Tibial nerve (tissue), 4 donors: Measurements from ENCODE around the gene EME2. TPM values are rescaled to one million over a fixed set of nuclear protein-coding genes. Genes with fewer than 3 reads are reported as not detected.

Experiments used
- DNase-seq, 2 donors: peaks; one replicate each; pipeline ENCODE4 v3.0.0-alpha.2; 2019; ENCODE audit warnings: low spot score in 2 of 2
- H3K27ac ChIP-seq, 4 donors: fragments of 200-600 bp; sonication (generic) in 3 of 4; one replicate each; pipeline ENCODE4 v1.5.1; 2017 to 2019; ENCODE audit warnings: mild to moderate bottlenecking in 1 of 4
- H3K27me3 ChIP-seq, 2 donors: fragments of 200-600 bp; sonication (generic) in 1 of 2; one replicate each; pipeline versions ENCODE4 v1.5.1 to v1.6.0; 2017 to 2019
- H3K36me3 ChIP-seq, 3 donors: fragments of 200-600 bp; sonication (generic); one replicate each; pipeline ENCODE4 v1.5.1; 2018 to 2019
- H3K4me1 ChIP-seq, 4 donors: fragments of 200-600 bp; sonication (generic) in 3 of 4; one replicate each; pipeline ENCODE4 v1.5.1; 2017 to 2019
- H3K4me3 ChIP-seq, 4 donors: fragments of 200-600 bp; sonication (generic) in 3 of 4; one replicate each; pipeline ENCODE4 v1.5.1; 2017 to 2019; ENCODE audit warnings: mild to moderate bottlenecking in 1 of 4, moderate library complexity in 1 of 4
- H3K9me3 ChIP-seq, 4 donors: fragments of 200-600 bp; sonication (generic) in 3 of 4; one replicate each; pipeline ENCODE4 v1.5.1; 2017 to 2019
- CTCF ChIP-seq, 5 experiments: fragments of 200-600 bp in 3 of 5; fragments of 450-650 bp in 2 of 5; sonication (generic) in 3 of 5; IDR thresholded peaks; one replicate each; pipeline ENCODE4 v1.5.1; 2016 to 2019; ENCODE audit warnings: antibody characterized with exemption in 5 of 5, mild to moderate bottlenecking in 3 of 5, moderate library complexity in 2 of 5
- EP300 ChIP-seq, 2 donors: sonication (generic); formaldehyde crosslinking; IDR thresholded peaks; one replicate each; pipeline ENCODE4 v1.6.1; 2017; ENCODE audit warnings: antibody characterized with exemption in 2 of 2, mild to moderate bottlenecking in 1 of 2
- POLR2A ChIP-seq, 2 donors: fragments of 450-650 bp; IDR thresholded peaks; one replicate each; pipeline ENCODE4 v1.6.1; 2017; ENCODE audit warnings: antibody characterized with exemption in 2 of 2, mild to moderate bottlenecking in 2 of 2, moderate library complexity in 2 of 2
- WGBS, 2 donors: methylation state at CpG; one replicate each; pipeline ENCODE4 v1.1.5; 2018; 5-methylcytosine and 5-hydroxymethylcytosine counted together
- total RNA-seq, 4 donors: library from RNA; depleted of rRNA; stranded (reverse); fragments of >200 nt; gene quantifications; one replicate each; pipeline ENCODE4 v1.1.0, GENCODE V29; 2016

The EME2 gene
- total RNA-seq, 4 donors from 2014 or later: 13.2 to 41.4 (median 17.7) TPM

DNA sequence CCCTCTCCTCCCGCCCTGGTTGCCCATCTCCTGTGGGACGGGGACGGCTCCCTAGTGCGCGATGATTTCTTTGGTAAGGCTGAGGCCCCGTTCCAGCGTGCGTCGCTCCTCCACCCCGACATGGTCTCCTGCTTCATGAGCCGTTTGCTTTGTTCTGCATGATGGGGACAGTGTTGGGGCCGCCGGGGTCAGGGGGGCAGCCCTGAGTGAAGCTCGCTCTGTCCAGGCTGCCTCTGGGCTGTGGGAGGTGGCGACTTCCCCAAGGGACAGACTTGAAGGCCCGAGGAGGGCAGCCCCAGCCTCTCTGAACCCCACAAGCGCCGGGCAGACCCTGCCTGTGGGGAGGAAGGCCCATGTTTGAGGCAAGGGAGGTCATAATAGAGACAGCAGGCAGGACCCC lies 13.7 kb upstream of the EME2 start:
- H3K4me3 ChIP-seq: no peak overlapping the region
- TF ChIP-seq EP300 (IDR thresholded peaks at IDR 0.05): no peak
- TF ChIP-seq CTCF (IDR thresholded peaks at IDR 0.05): no peak
- no peak for TF ChIP-seq POLR2A (IDR thresholded peaks at IDR 0.05)
- no peak for DNase-seq
- H3K27me3 ChIP-seq: no peaks in the 10 kb centered on the region
- no peaks in the 10 kb centered on the region for H3K9me3 ChIP-seq
- peaks cover 0 to 8% (median 0%) of the 10 kb centered on the region in 4 donors for H3K4me1 ChIP-seq
- H3K36me3 ChIP-seq: peaks cover 0 to 98% (median 18%) of the 10 kb centered on the region in 3 donors
- WGBS, 2 donors: 77 to 83% methylated on average over 17 to 18 of the region's 18 CpGs
- H3K27ac ChIP-seq: no peak overlapping the region

- Histone ChIP-seq H3K27me3 (no peaks in the 10 kb centered on the region), H3K4me3 (no peak overlapping the region), H3K9me3 (no peaks in the 10 kb centered on the region), H3K27ac (no peak overlapping the region), H3K4me1 (peaks cover 0 to 13% (median 0%) of the 10 kb centered on the region in 4 donors), H3K36me3 (peaks cover 0 to 98% (median 20%) of the 10 kb centered on the region in 3 donors)
- no peak for DNase-seq
- TF ChIP-seq CTCF (IDR thresholded peaks at IDR 0.05) (no peak), POLR2A (IDR thresholded peaks at IDR 0.05) (no peak), EP300 (IDR thresholded peaks at IDR 0.05) (no peak)
- 92 to 93% methylated on average over 20 to 21 of the region's 21 CpGs for WGBS, 2 donors
Measured at GRCh38 chr16:1759511-1759910, 13.1 kb upstream of the EME2 start.

DNA sequence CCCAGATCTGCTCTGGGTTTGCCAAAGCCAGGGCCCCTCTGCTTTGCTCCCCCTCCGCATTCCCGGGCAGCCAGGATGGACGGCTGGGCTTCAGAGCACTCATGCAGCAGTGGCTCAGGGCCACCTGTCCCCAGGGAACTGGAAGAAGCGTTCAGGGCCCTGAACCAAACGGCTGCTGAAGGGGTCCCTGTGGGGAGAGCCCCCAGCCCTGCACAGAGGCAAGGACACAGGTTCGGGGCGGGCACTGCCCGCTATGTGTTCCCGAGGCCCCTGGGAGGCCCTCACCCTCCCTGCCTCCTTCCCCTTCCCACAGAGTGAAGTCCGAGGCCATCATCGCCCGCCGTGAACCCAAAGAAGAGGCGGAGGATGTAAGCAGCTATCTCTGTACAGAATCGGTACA lies 11.7 kb upstream of the EME2 start:
- Histone ChIP-seq H3K4me1 (peaks cover 0 to 14% (median 0%) of the 10 kb centered on the region in 4 donors), H3K9me3 (no peaks in the 10 kb centered on the region), H3K27ac (no peak overlapping the region), H3K4me3 (no peak overlapping the region), H3K27me3 (no peaks in the 10 kb centered on the region), H3K36me3 (peaks cover 2 to 100% (median 23%) of the 10 kb centered on the region in 3 donors)
- no peak for DNase-seq
- TF ChIP-seq CTCF (IDR thresholded peaks at IDR 0.05) (no peak), EP300 (IDR thresholded peaks at IDR 0.05) (no peak), POLR2A (IDR thresholded peaks at IDR 0.05) (no peak)
- WGBS, 2 donors: 91 to 92% methylated on average over 12 to 15 of the region's 15 CpGs

GRCh38 chr16:1761751-1762150 lies 10.9 kb upstream of the EME2 start:
- peaks cover 0 to 14% (median 0%) of the 10 kb centered on the region in 4 donors for H3K4me1 ChIP-seq
- no peak overlapping the region for H3K4me3 ChIP-seq
- H3K36me3 ChIP-seq: peaks cover 2 to 100% (median 30%) of the 10 kb centered on the region in 3 donors
- H3K27me3 ChIP-seq: no peaks in the 10 kb centered on the region
- DNase-seq: no peak
- H3K27ac ChIP-seq: no peak overlapping the region
- TF ChIP-seq EP300 (IDR thresholded peaks at IDR 0.05) (no peak), POLR2A (IDR thresholded peaks at IDR 0.05) (no peak), CTCF (IDR thresholded peaks at IDR 0.05) (no peak)
- no peaks in the 10 kb centered on the region for H3K9me3 ChIP-seq
- 90 to 93% methylated on average over 12 to 15 of the region's 15 CpGs for WGBS, 2 donors

DNA sequence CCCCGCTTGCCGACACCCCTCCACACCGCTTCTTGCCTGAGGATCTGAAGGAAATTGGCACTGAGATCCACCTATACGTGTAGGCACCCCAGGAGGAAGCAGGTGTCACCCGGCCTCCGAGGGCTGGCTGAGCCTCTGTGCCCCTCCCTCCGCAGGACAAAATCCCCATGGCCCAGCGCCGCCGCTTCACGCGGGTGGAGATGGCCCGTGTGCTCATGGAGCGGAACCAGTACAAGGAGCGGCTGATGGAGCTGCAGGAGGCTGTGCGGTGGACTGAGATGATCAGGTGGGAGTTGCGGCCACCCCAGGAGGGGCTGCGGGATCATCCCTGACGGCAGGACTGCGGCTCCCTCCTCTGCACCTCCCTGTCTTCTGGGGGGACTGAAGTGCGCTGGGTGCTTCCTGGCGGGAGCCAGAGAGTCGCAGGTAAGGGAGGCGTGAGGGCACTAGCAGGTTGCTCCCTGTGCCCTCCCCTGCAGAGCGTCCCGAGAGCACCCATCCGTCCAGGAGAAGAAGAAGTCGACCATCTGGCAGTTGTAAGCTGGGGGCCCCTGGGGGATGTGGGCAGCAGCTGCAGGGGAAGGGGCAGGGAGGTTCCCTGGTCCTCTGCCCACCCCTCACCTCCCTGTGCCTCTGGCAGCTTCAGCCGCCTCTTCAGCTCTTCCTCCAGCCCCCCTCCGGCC lies 10.3 kb upstream of the EME2 start:
- Histone ChIP-seq H3K4me1 (peaks cover 0 to 14% (median 0%) of the 10 kb centered on the region in 4 donors), H3K9me3 (no peaks in the 10 kb centered on the region), H3K36me3 (peaks cover 2 to 100% (median 30%) of the 10 kb centered on the region in 3 donors), H3K4me3 (no peak overlapping the region), H3K27me3 (no peaks in the 10 kb centered on the region), H3K27ac (no peak overlapping the region)
- DNase-seq: no peak
- TF ChIP-seq CTCF (IDR thresholded peaks at IDR 0.05) (no peak), POLR2A (IDR thresholded peaks at IDR 0.05) (no peak), EP300 (IDR thresholded peaks at IDR 0.05) (no peak)
- 87 to 89% methylated on average over 22 to 30 of the region's 30 CpGs for WGBS, 2 donors
